Erythroblast (primary cell): ENCODE data around the gene EEF1AKMT2.

Source experiments
- DNase-seq, 2 experiments: peaks; one replicate each; lab custom pipeline; 2025; lab: John Stamatoyannopoulos, UW
- GATA1 ChIP-seq: IDR thresholded peaks from 2 replicates; pipeline ENCODE4 v1.6.1; 2011; ENCODE audit warnings: low read depth, mild to moderate bottlenecking, control low read depth, low read length, moderate library complexity
- POLR2A ChIP-seq: IDR thresholded peaks from 2 replicates; pipeline ENCODE4 v1.6.1; 2011; ENCODE audit warnings: mild to moderate bottlenecking, low read length

EEF1AKMT2 gene

GRCh38 chr10:124712704-124713407 is 78.8 kb downstream of the EEF1AKMT2 start:
- TF ChIP-seq GATA1: no peak
- TF ChIP-seq POLR2A: no peak
- DNase-seq: no peak

GRCh38 chr10:124711145-124711544 is 80.5 kb downstream of the EEF1AKMT2 start:
- no peak for TF ChIP-seq GATA1
- peak in 1 of 2 experiments; percentile 22 for DNase-seq

- no peak for DNase-seq
- TF ChIP-seq POLR2A (no peak), GATA1 (no peak)
Observed at GRCh38 chr10:124710266-124710881, 81.3 kb downstream of the EEF1AKMT2 start.

- TF ChIP-seq POLR2A: peak; percentile 36
- no peak for TF ChIP-seq GATA1
Observed at GRCh38 chr10:124709861-124710260, 81.8 kb downstream of the EEF1AKMT2 start.

GRCh38 chr10:124708922-124709520 is 82.7 kb downstream of the EEF1AKMT2 start:
- TF ChIP-seq GATA1 (no peak), POLR2A (no peak)
- DNase-seq: no peak

More at GRCh38 chr10:124709861-124710260, 81.8 kb downstream of the EEF1AKMT2 start:
- DNase-seq: peak; percentile 19 to 55

GRCh38 chr10:124708246-124708779 is 83.4 kb downstream of the EEF1AKMT2 start:
- peak in 1 of 2 experiments; percentile 41 for DNase-seq
- TF ChIP-seq POLR2A (no peak), GATA1 (no peak)
